ENCODE results near the gene PDZD2.

Gene PDZD2

GRCh38 chr5:32135086-32135485 is 496.2 kb downstream of the PDZD2 start:
- TF ChIP-seq GABPA (IDR thresholded peaks at IDR 0.05; ENCODE audit: low read depth) (no peak), CTCF (IDR thresholded peaks at IDR 0.05; ENCODE audit: insufficient read depth, low read length) (no peak), REST (IDR thresholded peaks at IDR 0.05; ENCODE audit: insufficient replicate concordance, low read depth) (no peak)
- Histone ChIP-seq H3K27ac (replicated peaks) (no peak overlapping the region), H3K27me3 (ENCODE audit: insufficient read depth, poor library complexity, severe bottlenecking) (no peaks in the 10 kb centered on the region), H3K4me3 (replicated peaks; ENCODE audit: insufficient read depth, low read length) (no peak overlapping the region)
- DNase-seq (ENCODE audit: low read depth in 1 of 2, low spot score in 1 of 2), result no peak

GRCh38 chr5:32136342-32136741 is 497.4 kb downstream of the PDZD2 start:
- H3K4me3 ChIP-seq (replicated peaks; ENCODE audit: insufficient read depth, low read length), result no peak overlapping the region
- no peak for TF ChIP-seq SPI1 (IDR thresholded peaks at IDR 0.05; ENCODE audit: borderline replicate concordance, low read depth)
- no peak for TF ChIP-seq REST (IDR thresholded peaks at IDR 0.05; ENCODE audit: insufficient replicate concordance, low read depth)
- TF ChIP-seq CTCF (IDR thresholded peaks at IDR 0.05; ENCODE audit: insufficient read depth, low read length), result no peak
- no peak for TF ChIP-seq GABPA (IDR thresholded peaks at IDR 0.05; ENCODE audit: low read depth)
- no peak for TF ChIP-seq POLR2AphosphoS5 (IDR thresholded peaks at IDR 0.05; ENCODE audit: low read depth)

GRCh38 chr5:32138839-32139493 is 500.0 kb downstream of the PDZD2 start:
- Histone ChIP-seq H3K4me3 (replicated peaks; ENCODE audit: insufficient read depth, low read length) (no peak overlapping the region), H3K27ac (replicated peaks) (no peak overlapping the region), H3K27me3 (ENCODE audit: insufficient read depth, poor library complexity, severe bottlenecking) (no peaks in the 10 kb centered on the region)
- TF ChIP-seq POLR2AphosphoS5 (IDR thresholded peaks at IDR 0.05; ENCODE audit: low read depth) (no peak), REST (IDR thresholded peaks at IDR 0.05; ENCODE audit: insufficient replicate concordance, low read depth) (no peak), CTCF (IDR thresholded peaks at IDR 0.05; ENCODE audit: insufficient read depth, low read length) (no peak), GABPA (IDR thresholded peaks at IDR 0.05; ENCODE audit: low read depth) (no peak), SPI1 (IDR thresholded peaks at IDR 0.05; ENCODE audit: borderline replicate concordance, low read depth) (no peak)
- DNase-seq (ENCODE audit: low read depth in 1 of 2, low spot score in 1 of 2), result no peak

More at GRCh38 chr5:32136342-32136741, 497.4 kb downstream of the PDZD2 start:
- Histone ChIP-seq H3K27ac (replicated peaks) (no peak overlapping the region), H3K27me3 (ENCODE audit: insufficient read depth, poor library complexity, severe bottlenecking) (no peaks in the 10 kb centered on the region)
- no peak for DNase-seq (ENCODE audit: low read depth in 1 of 2, low spot score in 1 of 2)

All from HL-60 (cell line).